ENCODE results near the gene SESN3.
"Not testable (repeated sequence)": the region's sequence is repeated elsewhere in the genome, so short reads cannot be mapped to it uniquely, and the experiment has no call there.

Gene SESN3

GRCh38 chr11:95153857-95154246, 77.2 kb downstream of the SESN3 start:
- no peak for DNase-seq (ENCODE audit: extremely low read depth in 1 of 2, low read depth in 1 of 2)

- DNase-seq (ENCODE audit: extremely low read depth in 1 of 2, low read depth in 1 of 2), result no peak
These were observed 77.8 kb downstream of the SESN3 start for GRCh38 chr11:95152876-95153856.

GRCh38 chr11:95150956-95151684, 79.9 kb downstream of the SESN3 start:
- peak; percentile 80 to 88 for DNase-seq (ENCODE audit: extremely low read depth in 1 of 2, low read depth in 1 of 2)

GRCh38 chr11:95149651-95150364, 81.2 kb downstream of the SESN3 start:
- DNase-seq (ENCODE audit: extremely low read depth in 1 of 2, low read depth in 1 of 2), result no peak

- no peak for DNase-seq (ENCODE audit: extremely low read depth in 1 of 2, low read depth in 1 of 2)
These were observed 82.1 kb downstream of the SESN3 start for GRCh38 chr11:95148938-95149337.

- DNase-seq (ENCODE audit: extremely low read depth in 1 of 2, low read depth in 1 of 2), result no peak
These were observed 82.6 kb downstream of the SESN3 start for GRCh38 chr11:95148406-95148805.

GRCh38 chr11:95147364-95147905, 83.6 kb downstream of the SESN3 start:
- DNase-seq (ENCODE audit: extremely low read depth in 1 of 2, low read depth in 1 of 2), result no peak

- no peak for DNase-seq (ENCODE audit: extremely low read depth in 1 of 2, low read depth in 1 of 2)
These were observed 85.5 kb downstream of the SESN3 start for GRCh38 chr11:95145430-95146060.

- DNase-seq (ENCODE audit: extremely low read depth in 1 of 2, low read depth in 1 of 2), result no peak
These were observed 86.4 kb downstream of the SESN3 start for GRCh38 chr11:95144313-95145235.

- DNase-seq (ENCODE audit: extremely low read depth in 1 of 2, low read depth in 1 of 2), result no peak
These were observed 87.8 kb downstream of the SESN3 start for GRCh38 chr11:95143106-95143681.

- no peak for DNase-seq (ENCODE audit: extremely low read depth in 1 of 2, low read depth in 1 of 2)
These were observed 88.6 kb downstream of the SESN3 start for GRCh38 chr11:95142431-95142830.

- DNase-seq (ENCODE audit: extremely low read depth in 1 of 2, low read depth in 1 of 2), result no peak
These were observed 90.5 kb downstream of the SESN3 start for GRCh38 chr11:95140397-95141033.

GRCh38 chr11:95138448-95138847, 92.6 kb downstream of the SESN3 start:
- no peak for DNase-seq (ENCODE audit: extremely low read depth in 1 of 2, low read depth in 1 of 2)

GRCh38 chr11:95137299-95137698, 93.7 kb downstream of the SESN3 start:
- DNase-seq (ENCODE audit: extremely low read depth in 1 of 2, low read depth in 1 of 2), result no peak

- DNase-seq (ENCODE audit: extremely low read depth in 1 of 2, low read depth in 1 of 2), result not testable (repeated sequence)
These were observed 94.3 kb downstream of the SESN3 start for GRCh38 chr11:95136747-95137146.

GRCh38 chr11:95135880-95136279, 95.1 kb downstream of the SESN3 start:
- DNase-seq (ENCODE audit: extremely low read depth in 1 of 2, low read depth in 1 of 2), result no peak

GRCh38 chr11:95135155-95135554, 95.8 kb downstream of the SESN3 start:
- DNase-seq (ENCODE audit: extremely low read depth in 1 of 2, low read depth in 1 of 2), result no peak

- DNase-seq (ENCODE audit: extremely low read depth in 1 of 2, low read depth in 1 of 2), result no peak
These were observed 96.5 kb downstream of the SESN3 start for GRCh38 chr11:95134491-95134890.

GRCh38 chr11:95132956-95133355, 98.0 kb downstream of the SESN3 start:
- no peak for DNase-seq (ENCODE audit: extremely low read depth in 1 of 2, low read depth in 1 of 2)

Data from stimulated activated CD8-positive, alpha-beta memory T cell treated with anti-CD3 and anti-CD28 coated beads, Interleukin-7, amount 100 ng/mL, for 48 hours (primary cell).